Activated T-cell treated with anti-CD3 and anti-CD28 coated beads, Interleukin-2, amount 50 U/mL, for 24 hours (primary cell): ENCODE measurements around the gene MTARC1.

ENCODE experiments used
- DNase-seq: peaks from one replicate; pipeline ENCODE4 v3.0.0-alpha.2; 2020
- H3K27ac Mint-ChIP-seq: 2 replicates; pipeline ENCODE4 v1.8.0; 2020; ENCODE audit warnings: mild to moderate bottlenecking, mixed read lengths
- H3K27me3 Mint-ChIP-seq: 2 replicates; pipeline ENCODE4 v1.8.0; 2020; ENCODE audit warnings: mixed read lengths
- H3K36me3 Mint-ChIP-seq: 2 replicates; pipeline ENCODE4 v1.8.0; 2020; ENCODE audit warnings: low read depth, mixed read lengths
- H3K4me1 Mint-ChIP-seq: 2 replicates; pipeline ENCODE4 v1.8.0; 2020; ENCODE audit warnings: low read depth, mixed read lengths
- H3K4me3 Mint-ChIP-seq: 2 replicates; pipeline ENCODE4 v1.8.0; 2020; ENCODE audit warnings: mild to moderate bottlenecking, moderate library complexity, mixed read lengths
- H3K9me3 Mint-ChIP-seq: 2 replicates; pipeline ENCODE4 v1.8.0; 2020; ENCODE audit warnings: mixed read lengths

The MTARC1 gene

GRCh38 chr1:220824031-220824989 lies 37.6 kb downstream of the MTARC1 start:
- no peaks in the 10 kb centered on the region for H3K36me3 Mint-ChIP-seq
- no peak for DNase-seq
- peaks cover 37% of the 10 kb centered on the region for H3K27me3 Mint-ChIP-seq
- no peak overlapping the region for H3K4me3 Mint-ChIP-seq
- H3K4me1 Mint-ChIP-seq: no peaks in the 10 kb centered on the region
- no peaks in the 10 kb centered on the region for H3K9me3 Mint-ChIP-seq
- no peak overlapping the region for H3K27ac Mint-ChIP-seq

GRCh38 chr1:220825819-220826551 lies 39.3 kb downstream of the MTARC1 start:
- Mint-ChIP-seq H3K36me3 (no peaks in the 10 kb centered on the region), H3K27ac (no peak overlapping the region), H3K4me1 (no peaks in the 10 kb centered on the region), H3K27me3 (peaks cover 27% of the 10 kb centered on the region), H3K9me3 (no peaks in the 10 kb centered on the region), H3K4me3 (no peak overlapping the region)
- DNase-seq: no peak

GRCh38 chr1:220826729-220827128 lies 40.0 kb downstream of the MTARC1 start:
- Mint-ChIP-seq H3K27ac (no peak overlapping the region), H3K27me3 (peaks cover 29% of the 10 kb centered on the region), H3K4me1 (no peaks in the 10 kb centered on the region), H3K4me3 (no peak overlapping the region), H3K36me3 (no peaks in the 10 kb centered on the region), H3K9me3 (no peaks in the 10 kb centered on the region)
- DNase-seq: no peak

GRCh38 chr1:220827445-220828178 lies 40.9 kb downstream of the MTARC1 start:
- Mint-ChIP-seq H3K4me3 (no peak overlapping the region), H3K36me3 (no peaks in the 10 kb centered on the region), H3K27ac (no peak overlapping the region), H3K27me3 (peaks cover 32% of the 10 kb centered on the region), H3K9me3 (no peaks in the 10 kb centered on the region), H3K4me1 (no peaks in the 10 kb centered on the region)
- DNase-seq: no peak

- Mint-ChIP-seq H3K9me3 (no peaks in the 10 kb centered on the region), H3K4me1 (no peaks in the 10 kb centered on the region), H3K36me3 (no peaks in the 10 kb centered on the region), H3K27me3 (peaks cover 34% of the 10 kb centered on the region), H3K4me3 (no peak overlapping the region), H3K27ac (no peak overlapping the region)
- DNase-seq: no peak
These were observed 41.4 kb downstream of the MTARC1 start for GRCh38 chr1:220828179-220828490.

- Mint-ChIP-seq H3K36me3 (no peaks in the 10 kb centered on the region), H3K4me3 (no peak overlapping the region), H3K4me1 (no peaks in the 10 kb centered on the region), H3K9me3 (no peaks in the 10 kb centered on the region), H3K27me3 (peaks cover 32% of the 10 kb centered on the region), H3K27ac (no peak overlapping the region)
- no peak for DNase-seq
These were observed 42.4 kb downstream of the MTARC1 start for GRCh38 chr1:220828950-220829586.

- H3K4me3 Mint-ChIP-seq: no peak overlapping the region
- H3K9me3 Mint-ChIP-seq: no peaks in the 10 kb centered on the region
- H3K36me3 Mint-ChIP-seq: no peaks in the 10 kb centered on the region
- no peaks in the 10 kb centered on the region for H3K4me1 Mint-ChIP-seq
- DNase-seq: no peak
- H3K27ac Mint-ChIP-seq: no peak overlapping the region
- H3K27me3 Mint-ChIP-seq: peaks cover 20% of the 10 kb centered on the region
These were observed 46.7 kb downstream of the MTARC1 start for GRCh38 chr1:220833436-220833835.

- Mint-ChIP-seq H3K27ac (no peak overlapping the region), H3K9me3 (no peaks in the 10 kb centered on the region), H3K4me1 (no peaks in the 10 kb centered on the region), H3K36me3 (no peaks in the 10 kb centered on the region), H3K4me3 (no peak overlapping the region), H3K27me3 (peaks cover 18% of the 10 kb centered on the region)
- no peak for DNase-seq
These were observed 47.6 kb downstream of the MTARC1 start for GRCh38 chr1:220834155-220834870.
